Loucy (cell line): ENCODE measurements around the gene EIF3K.

Experiments used
- H2AFZ ChIP-seq: fragments of 200-600 bp; sonication (generic); 2 replicates; pipeline ENCODE4 v1.6.0; 2016; ENCODE audit warnings: antibody characterized with exemption, mild to moderate bottlenecking, low read length, moderate library complexity
- H3F3A ChIP-seq: fragments of 200-600 bp; 2 replicates; pipeline ENCODE4 v1.6.0; 2016; ENCODE audit warnings: antibody characterized with exemption, low read depth, mild to moderate bottlenecking
- H3K27me3 ChIP-seq: fragments of 200-600 bp; sonication (generic); 2 replicates; pipeline ENCODE4 v1.6.1; 2014; ENCODE audit warnings: low read length, mild to moderate bottlenecking; ENCODE audit not compliant: insufficient read depth, poor library complexity, severe bottlenecking
- H3K36me3 ChIP-seq: fragments of 200-600 bp; sonication (generic); 2 replicates; pipeline ENCODE4 v1.6.1; 2016; ENCODE audit warnings: low read length; ENCODE audit not compliant: insufficient read depth
- H3K4me1 ChIP-seq: fragments of 200-600 bp; sonication (generic); 2 replicates; pipeline ENCODE4 v1.5.1; 2014; ENCODE audit warnings: low read length, mild to moderate bottlenecking; ENCODE audit not compliant: insufficient read depth, poor library complexity, severe bottlenecking
- H3K4me2 ChIP-seq: fragments of 200-600 bp; sonication (generic); 2 replicates; pipeline ENCODE4 v1.6.0; 2014; ENCODE audit warnings: antibody characterized with exemption, low read length, low read depth, mild to moderate bottlenecking; ENCODE audit not compliant: poor library complexity, severe bottlenecking
- H3K4me3 ChIP-seq: fragments of 200-600 bp; sonication (generic); 2 replicates; pipeline ENCODE4 v1.5.1; 2014; ENCODE audit warnings: low read length, mild to moderate bottlenecking, mixed read lengths; ENCODE audit not compliant: poor library complexity, severe bottlenecking
- H3K79me2 ChIP-seq: fragments of 200-600 bp; sonication (generic); 2 replicates; pipeline ENCODE4 v1.6.1; 2014; ENCODE audit warnings: low read length; ENCODE audit not compliant: insufficient read depth
- H3K9ac ChIP-seq: fragments of 200-600 bp; sonication (generic); 2 replicates; pipeline ENCODE4 v1.6.0; 2014; ENCODE audit warnings: mild to moderate bottlenecking, low read depth, low read length, moderate library complexity; ENCODE audit not compliant: poor library complexity, severe bottlenecking
- H3K9me2 ChIP-seq: fragments of 200-600 bp; sonication (generic); replicated peaks from 2 replicates; pipeline ENCODE4 v1.6.1; 2016; ENCODE audit warnings: low read depth, low read length, mixed read lengths
- H3K9me3 ChIP-seq: fragments of 200-600 bp; sonication (generic); 2 replicates; pipeline ENCODE4 v1.6.1; 2014; ENCODE audit warnings: mild to moderate bottlenecking, antibody characterized with exemption, low read length, low read depth; ENCODE audit not compliant: insufficient read depth
- H4K20me1 ChIP-seq: fragments of 200-600 bp; sonication (generic); 2 replicates; pipeline ENCODE4 v1.6.0; 2014; ENCODE audit warnings: antibody characterized with exemption, low read length, mild to moderate bottlenecking; ENCODE audit not compliant: insufficient read depth, poor library complexity, severe bottlenecking
- CTCF ChIP-seq: fragments of 200-600 bp; sonication (generic); conservative IDR thresholded peaks from 2 replicates; pipeline ENCODE4 v1.5.1; 2014; ENCODE audit warnings: mild to moderate bottlenecking, antibody characterized with exemption, low read length
- EZH2phosphoT487 ChIP-seq: fragments of 200-600 bp; IDR thresholded peaks from 2 replicates; pipeline ENCODE4 v1.6.1; 2018; ENCODE audit warnings: antibody characterized with exemption, mild to moderate bottlenecking, moderate library complexity, borderline replicate concordance

Gene EIF3K

DNA sequence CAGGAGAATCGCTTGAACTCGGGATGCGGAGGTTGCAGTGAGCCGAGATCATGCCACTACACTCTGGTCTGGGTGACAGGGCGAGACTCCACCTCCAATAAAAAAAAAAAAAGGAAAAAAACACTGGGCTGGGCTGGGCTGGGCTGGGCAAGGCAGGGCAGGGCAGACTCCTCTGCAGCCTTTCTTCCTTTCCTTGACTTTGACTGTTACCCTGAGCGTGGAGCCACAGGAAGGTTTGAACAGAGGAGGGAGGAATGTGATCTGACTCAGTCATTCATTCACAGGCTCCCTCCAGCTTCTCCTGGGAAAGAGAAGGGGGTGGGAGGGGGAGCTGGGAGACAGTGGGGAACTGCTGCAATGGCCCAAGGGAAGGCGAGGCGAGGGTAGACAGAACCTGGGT is 25.7 kb downstream of the EIF3K start:
- Histone ChIP-seq H3K9ac (no peak overlapping the region), H3K79me2 (peaks cover 23% of the 10 kb centered on the region), H3K4me2 (no peak overlapping the region), H3K36me3 (no peaks in the 10 kb centered on the region), H3F3A (no peaks in the 10 kb centered on the region), H3K27me3 (peaks cover 7% of the 10 kb centered on the region), H3K4me1 (peaks cover 19% of the 10 kb centered on the region), H2AFZ (no peak overlapping the region), H3K4me3 (no peak overlapping the region), H4K20me1 (peaks cover 17% of the 10 kb centered on the region), H3K9me2 (no peaks in the 10 kb centered on the region), H3K9me3 (no peaks in the 10 kb centered on the region)
- TF ChIP-seq CTCF (no peak), EZH2phosphoT487 (no peak)

GRCh38 chr19:38647368-38647965 is 28.5 kb downstream of the EIF3K start, which contains the start of gene ACTN4:
TSS of gene ACTN4 (plus strand) at chr19:38647649. CDS start at chr19:38647746, 97 bp downstream.
- H3K36me3 ChIP-seq: no peaks in the 10 kb centered on the region
- H3K9me3 ChIP-seq: no peaks in the 10 kb centered on the region
- H3K4me2 ChIP-seq: peak within 1 kb of the TSS; percentile 98
- H3K9ac ChIP-seq: peak within 1 kb of the TSS; percentile 93
- peak within 1 kb of the TSS; percentile 90 for H3K4me3 ChIP-seq
- no peaks in the 10 kb centered on the region for H3K9me2 ChIP-seq
- peaks cover 50% of the 10 kb centered on the region for H3K79me2 ChIP-seq
- H3K27me3 ChIP-seq: peaks cover 7% of the 10 kb centered on the region
- peak within 1 kb of the TSS; percentile 85 for H2AFZ ChIP-seq
- H3F3A ChIP-seq: no peaks in the 10 kb centered on the region
- no peak for TF ChIP-seq CTCF
- TF ChIP-seq EZH2phosphoT487: no peak
- H4K20me1 ChIP-seq: peaks cover 45% of the 10 kb centered on the region
- peaks cover 36% of the 10 kb centered on the region for H3K4me1 ChIP-seq

GRCh38 chr19:38647966-38648768 is 29.2 kb downstream of the EIF3K start:
- H3F3A ChIP-seq: no peaks in the 10 kb centered on the region

More at GRCh38 chr19:38647966-38648768, 29.2 kb downstream of the EIF3K start:
- H3K4me2 ChIP-seq: peak overlapping the region; percentile 98
- no peak overlapping the region for H2AFZ ChIP-seq
- H3K9me3 ChIP-seq: no peaks in the 10 kb centered on the region
- H3K9me2 ChIP-seq: no peaks in the 10 kb centered on the region
- H3K4me3 ChIP-seq: peak overlapping the region; percentile 90
- H3K27me3 ChIP-seq: peaks cover 7% of the 10 kb centered on the region
- peak overlapping the region; percentile 93 for H3K9ac ChIP-seq
- H3K36me3 ChIP-seq: no peaks in the 10 kb centered on the region
- H3K4me1 ChIP-seq: peaks cover 41% of the 10 kb centered on the region
- H3K79me2 ChIP-seq: peaks cover 57% of the 10 kb centered on the region
- no peak for TF ChIP-seq EZH2phosphoT487
- no peak for TF ChIP-seq CTCF
- H4K20me1 ChIP-seq: peaks cover 48% of the 10 kb centered on the region
